Neural progenitor cell (in vitro differentiated cells): ENCODE data around the gene GNG12. TPM values are rescaled to one million over a fixed set of nuclear protein-coding genes. Genes with fewer than 3 reads are reported as not detected.

Experiments
- DNase-seq: peaks from one replicate; pipeline ENCODE4 v3.0.0-alpha.2; 2016; ENCODE audit warnings: low spot score
- H2AFZ ChIP-seq: fragments of 200-600 bp; sonication (generic); replicated peaks from 2 replicates; pipeline ENCODE4 v1.6.1; 2016; ENCODE audit warnings: antibody characterized with exemption
- H3F3A ChIP-seq: fragments of 200-600 bp; sonication (generic); 2 replicates; pipeline ENCODE4 v1.6.1; 2016; ENCODE audit warnings: antibody characterized with exemption, low read depth
- H3K27ac ChIP-seq: fragments of 200-600 bp; sonication (generic); 2 replicates; pipeline ENCODE4 v1.5.1; 2016; ENCODE audit warnings: mild to moderate bottlenecking
- H3K27me3 ChIP-seq: fragments of 200-600 bp; sonication (generic); 2 replicates; pipeline ENCODE4 v1.6.1; 2016; ENCODE audit warnings: mild to moderate bottlenecking, moderate library complexity
- H3K36me3 ChIP-seq: fragments of 200-600 bp; sonication (generic); 2 replicates; pipeline ENCODE4 v1.5.1; 2016
- H3K4me1 ChIP-seq: fragments of 200-600 bp; sonication (generic); 2 replicates; pipeline ENCODE4 v1.6.1; 2016; ENCODE audit warnings: mixed run types
- H3K4me2 ChIP-seq: fragments of 200-600 bp; sonication (generic); 2 replicates; pipeline ENCODE4 v1.6.1; 2016
- H3K4me3 ChIP-seq: fragments of 200-600 bp; sonication (generic); 2 replicates; pipeline ENCODE4 v1.5.1; 2016
- H3K79me2 ChIP-seq: fragments of 200-600 bp; sonication (generic); 2 replicates; pipeline ENCODE4 v1.6.1; 2016; ENCODE audit warnings: low read depth
- H3K9ac ChIP-seq: fragments of 200-600 bp; sonication (generic); 2 replicates; pipeline ENCODE4 v1.6.1; 2016
- H3K9me3 ChIP-seq: fragments of 200-600 bp; sonication (generic); 2 replicates; pipeline ENCODE4 v1.5.1; 2016; ENCODE audit warnings: low read depth
- H4K20me1 ChIP-seq: fragments of 200-600 bp; sonication (generic); 2 replicates; pipeline ENCODE4 v1.6.1; 2016; ENCODE audit warnings: low read depth
- H3K27ac Mint-ChIP-seq: 3 replicates; pipeline ENCODE4 v1.8.0; 2021; ENCODE audit warnings: mixed read lengths
- H3K27me3 Mint-ChIP-seq: 2 replicates; pipeline ENCODE4 v1.8.0; 2022; ENCODE audit warnings: low read depth, mild to moderate bottlenecking, inconsistent platforms, moderate library complexity, mixed read lengths; ENCODE audit not compliant: insufficient read depth
- H3K36me3 Mint-ChIP-seq: 3 replicates; pipeline ENCODE4 v1.8.0; 2021; ENCODE audit warnings: mixed read lengths
- H3K4me1 Mint-ChIP-seq: 3 replicates; pipeline ENCODE4 v1.8.0; 2021; ENCODE audit warnings: mixed read lengths
- H3K4me3 Mint-ChIP-seq: 3 replicates; pipeline ENCODE4 v1.8.0; 2021; ENCODE audit warnings: mild to moderate bottlenecking, moderate library complexity, mixed read lengths
- H3K9me3 Mint-ChIP-seq: 3 replicates; pipeline ENCODE4 v1.8.0; 2020; ENCODE audit warnings: mixed read lengths
- CTCF ChIP-seq: fragments of 200-600 bp; sonication (generic); IDR thresholded peaks from 2 replicates; pipeline ENCODE4 v1.5.1; 2017; ENCODE audit warnings: antibody characterized with exemption, mild to moderate bottlenecking
- EZH2 ChIP-seq: fragments of 200-600 bp; sonication (generic); IDR thresholded peaks from 2 replicates; pipeline ENCODE4 v1.6.1; 2017; ENCODE audit warnings: antibody characterized with exemption, mild to moderate bottlenecking, moderate library complexity
- EZH2phosphoT487 ChIP-seq: fragments of 200-600 bp; sonication (generic); IDR thresholded peaks from 2 replicates; pipeline ENCODE4 v1.6.1; 2017; ENCODE audit warnings: antibody characterized with exemption
- total RNA-seq: library from RNA; depleted of rRNA; stranded (reverse); fragments of >200 nt; gene quantifications from 2 replicates; pipeline ENCODE4 v1.2.3, GENCODE V29; 2015; ENCODE audit warnings: low replicate concordance

Gene GNG12
- total RNA-seq, 1 donor from 2014 or later = 44.5 TPM

- no peaks in the 10 kb centered on the region for H3K36me3 ChIP-seq
- Mint-ChIP-seq H3K4me1 (peaks cover 34% of the 10 kb centered on the region), H3K9me3 (no peaks in the 10 kb centered on the region), H3K27me3 (no peaks in the 10 kb centered on the region), H3K36me3 (no peaks in the 10 kb centered on the region), H3K27ac (no peak overlapping the region), H3K4me3 (no peak overlapping the region)
- peaks cover 5% of the 10 kb centered on the region for H3F3A ChIP-seq
- H3K4me1 ChIP-seq = peaks cover 9% of the 10 kb centered on the region
- no peaks in the 10 kb centered on the region for H3K9me3 ChIP-seq
- no peak for TF ChIP-seq CTCF
- TF ChIP-seq EZH2 = no peak
- TF ChIP-seq EZH2phosphoT487 = no peak
- no peak for DNase-seq
- no peak overlapping the region for H3K27ac ChIP-seq
- H2AFZ ChIP-seq = no peak overlapping the region
- H3K4me3 ChIP-seq = no peak overlapping the region
- H3K79me2 ChIP-seq = no peaks in the 10 kb centered on the region
- peaks cover 9% of the 10 kb centered on the region for H4K20me1 ChIP-seq
- H3K9ac ChIP-seq = no peak overlapping the region
- no peaks in the 10 kb centered on the region for H3K27me3 ChIP-seq
- no peak overlapping the region for H3K4me2 ChIP-seq
Measured at GRCh38 chr1:67788238-67788790, 45.0 kb downstream of the GNG12 start.

GRCh38 chr1:67787746-67788145 lies 45.5 kb downstream of the GNG12 start:
- Mint-ChIP-seq H3K9me3 (peaks cover under 1% of the 10 kb centered on the region), H3K36me3 (no peaks in the 10 kb centered on the region), H3K27me3 (no peaks in the 10 kb centered on the region)

GRCh38 chr1:67785847-67786753 lies 47.2 kb downstream of the GNG12 start:
- H3K27me3 Mint-ChIP-seq = no peaks in the 10 kb centered on the region
- no peak for DNase-seq
- no peak overlapping the region for H3K4me3 Mint-ChIP-seq
- no peaks in the 10 kb centered on the region for H3K79me2 ChIP-seq
- peaks cover 9% of the 10 kb centered on the region for H4K20me1 ChIP-seq
- no peaks in the 10 kb centered on the region for H3K27me3 ChIP-seq
- peaks cover 5% of the 10 kb centered on the region for H3K9me3 Mint-ChIP-seq
- H3F3A ChIP-seq = peaks cover 5% of the 10 kb centered on the region
- H3K27ac Mint-ChIP-seq = no peak overlapping the region
- no peaks in the 10 kb centered on the region for H3K36me3 Mint-ChIP-seq
- H3K4me2 ChIP-seq = no peak overlapping the region
- H3K9ac ChIP-seq = no peak overlapping the region
- H3K9me3 ChIP-seq = no peaks in the 10 kb centered on the region
- no peaks in the 10 kb centered on the region for H3K36me3 ChIP-seq
- H3K4me1 Mint-ChIP-seq = peaks cover 12% of the 10 kb centered on the region
- no peak overlapping the region for H3K4me3 ChIP-seq
- no peak overlapping the region for H2AFZ ChIP-seq
- peaks cover 9% of the 10 kb centered on the region for H3K4me1 ChIP-seq
- H3K27ac ChIP-seq = no peak overlapping the region
- TF ChIP-seq EZH2 (no peak), EZH2phosphoT487 (no peak), CTCF (no peak)

More at GRCh38 chr1:67787746-67788145, 45.5 kb downstream of the GNG12 start:
- H3K79me2 ChIP-seq = no peaks in the 10 kb centered on the region
- H3K9me3 ChIP-seq = no peaks in the 10 kb centered on the region
- Mint-ChIP-seq H3K4me1 (peaks cover 28% of the 10 kb centered on the region), H3K27ac (no peak overlapping the region), H3K4me3 (no peak overlapping the region)
- no peak overlapping the region for H3K27ac ChIP-seq
- peaks cover 9% of the 10 kb centered on the region for H4K20me1 ChIP-seq
- no peak overlapping the region for H3K9ac ChIP-seq
- H3K4me3 ChIP-seq = no peak overlapping the region
- no peak for DNase-seq
- H3K4me2 ChIP-seq = no peak overlapping the region
- no peaks in the 10 kb centered on the region for H3K36me3 ChIP-seq
- H3K27me3 ChIP-seq = no peaks in the 10 kb centered on the region
- peaks cover 9% of the 10 kb centered on the region for H3K4me1 ChIP-seq
- peaks cover 5% of the 10 kb centered on the region for H3F3A ChIP-seq
- H2AFZ ChIP-seq = no peak overlapping the region
- no peak for TF ChIP-seq EZH2phosphoT487
- TF ChIP-seq CTCF = no peak
- TF ChIP-seq EZH2 = no peak
